Keratinocyte (primary cell): ENCODE data around the gene OR7C1. TPM values are rescaled to one million over a fixed set of nuclear protein-coding genes. Genes with fewer than 3 reads are reported as not detected.
"Not testable (repeated sequence)": the region's sequence is repeated elsewhere in the genome, so short reads cannot be mapped to it uniquely, and the experiment has no call there.

Experiments used
- DNase-seq: peaks from one replicate; pipeline ENCODE4 v3.0.0-alpha.2; 2011; ENCODE audit warnings: low read depth, missing footprints, low spot score
- FAIRE-seq: peaks from 2 replicates; lab custom pipeline; 2011; peaks lifted over from hg19 to GRCh38; lab: Jason Lieb, UNC
- H2AFZ ChIP-seq: 2 replicates; pipeline ENCODE4 v1.6.0; 2012; ENCODE audit warnings: low read length, control low read depth, inconsistent platforms; ENCODE audit not compliant: control insufficient read depth
- H3K27ac ChIP-seq: 2 replicates; pipeline ENCODE4 v1.5.1; 2011; ENCODE audit warnings: low read length; ENCODE audit not compliant: control insufficient read depth, insufficient read depth
- H3K27me3 ChIP-seq: 3 replicates; pipeline ENCODE4 v1.6.0; 2011; ENCODE audit warnings: low read length; ENCODE audit not compliant: control insufficient read depth, insufficient read depth; ENCODE audit errors: extremely low read depth
- H3K36me3 ChIP-seq, 2 experiments: 2 replicates in 1 of 2; 3 replicates in 1 of 2; pipeline ENCODE4 v1.5.1; 2011; ENCODE audit warnings: low read length in 2 of 2, mild to moderate bottlenecking in 1 of 2; ENCODE audit not compliant: control insufficient read depth in 2 of 2, insufficient read depth in 2 of 2; ENCODE audit errors: extremely low read depth in 1 of 2
- H3K4me1 ChIP-seq: 3 replicates; pipeline ENCODE4 v1.5.1; 2011; ENCODE audit warnings: low read length; ENCODE audit not compliant: control insufficient read depth, insufficient read depth; ENCODE audit errors: extremely low read depth
- H3K4me2 ChIP-seq: 3 replicates; pipeline ENCODE4 v1.6.0; 2011; ENCODE audit warnings: low read depth, low read length; ENCODE audit not compliant: control insufficient read depth, insufficient read depth; ENCODE audit errors: extremely low read depth
- H3K4me3 ChIP-seq, 3 experiments: fragments of 200-600 bp in 1 of 3; sonication (generic) in 1 of 3; 2 replicates in 2 of 3; 3 replicates in 1 of 3; pipeline ENCODE4 v1.5.1; 2011 to 2016; ENCODE audit warnings: low read length in 3 of 3, mild to moderate bottlenecking in 3 of 3, control low read depth in 2 of 3, inconsistent platforms in 1 of 3, low read depth in 1 of 3, mixed read lengths in 1 of 3, mixed run types in 1 of 3, moderate library complexity in 1 of 3; ENCODE audit not compliant: control insufficient read depth in 2 of 3, insufficient read depth in 2 of 3; ENCODE audit errors: extremely low read depth in 1 of 3
- H3K79me2 ChIP-seq: 2 replicates; pipeline ENCODE4 v1.6.0; 2012; ENCODE audit warnings: low read length; ENCODE audit not compliant: control insufficient read depth, insufficient read depth
- H3K9ac ChIP-seq: 3 replicates; pipeline ENCODE4 v1.6.0; 2011; ENCODE audit warnings: low read length; ENCODE audit not compliant: control insufficient read depth, insufficient read depth; ENCODE audit errors: extremely low read depth
- H3K9me1 ChIP-seq: 3 replicates; pipeline ENCODE4 v1.6.0; 2011; ENCODE audit warnings: low read length; ENCODE audit not compliant: control insufficient read depth, insufficient read depth; ENCODE audit errors: extremely low read depth
- H3K9me3 ChIP-seq: 2 replicates; pipeline ENCODE4 v1.5.1; 2012; ENCODE audit warnings: low read depth, low read length; ENCODE audit not compliant: control insufficient read depth
- H4K20me1 ChIP-seq: 3 replicates; pipeline ENCODE4 v1.6.0; 2011; ENCODE audit warnings: low read length; ENCODE audit not compliant: control insufficient read depth, insufficient read depth; ENCODE audit errors: extremely low read depth
- dilution Hi-C: fragments of 300-500 bp; cut with MboI; formaldehyde crosslinking; loops from one replicate; pipeline ENCODE4 v1.7.0; 2020; ENCODE audit warnings: low sequenced_read_pairs; ENCODE audit not compliant: extremely low pct_ligation_motif_present
- polyA plus RNA-seq, 5 experiments: library from polyadenylated mRNA; depleted of rRNA in 3 of 5; stranded (reverse) in 3 of 5; stranded (forward) in 1 of 5; unstranded in 1 of 5; fragments of >200 nt; gene quantifications; 1 replicate in 1 of 5; 2 replicates in 3 of 5; 3 replicates in 1 of 5; pipeline versions ENCODE4 v1.2.1 to v1.2.3, GENCODE V29; 2011 to 2012; ENCODE audit warnings: missing spikeins in 2 of 5, low read depth in 1 of 5, low replicate concordance in 1 of 5

The OR7C1 gene
- polyA plus RNA-seq, 1 donor (not counting 4 experiments of a cell fraction or from before 2014, with no cell fraction given): 0.09 TPM

GRCh38 chr19:14785102-14785793 lies 49.7 kb downstream of the OR7C1 start:
- H3K4me2 ChIP-seq: peak overlapping the region; percentile 6
- H3K27ac ChIP-seq, H2AFZ ChIP-seq: not testable (repeated sequence)

GRCh38 chr19:14784730-14785101 lies 50.3 kb downstream of the OR7C1 start:
- DNase-seq, H4K20me1 ChIP-seq, H3K9me3 ChIP-seq, H3K9ac ChIP-seq, H3K9me1 ChIP-seq, dilution Hi-C loops, H3K27ac ChIP-seq, FAIRE-seq, H3K27me3 ChIP-seq, H3K79me2 ChIP-seq, H3K4me1 ChIP-seq, H2AFZ ChIP-seq, H3K36me3 ChIP-seq, H3K4me3 ChIP-seq, H3K4me2 ChIP-seq: not testable (repeated sequence)

More at GRCh38 chr19:14785102-14785793, 49.7 kb downstream of the OR7C1 start:
- H3K9me3 ChIP-seq, H3K36me3 ChIP-seq, H4K20me1 ChIP-seq, H3K4me1 ChIP-seq, dilution Hi-C loops, H3K9ac ChIP-seq, H3K79me2 ChIP-seq, H3K9me1 ChIP-seq, H3K27me3 ChIP-seq, FAIRE-seq, H3K4me3 ChIP-seq: not testable (repeated sequence)
- peak; percentile 30 for DNase-seq

DNA sequence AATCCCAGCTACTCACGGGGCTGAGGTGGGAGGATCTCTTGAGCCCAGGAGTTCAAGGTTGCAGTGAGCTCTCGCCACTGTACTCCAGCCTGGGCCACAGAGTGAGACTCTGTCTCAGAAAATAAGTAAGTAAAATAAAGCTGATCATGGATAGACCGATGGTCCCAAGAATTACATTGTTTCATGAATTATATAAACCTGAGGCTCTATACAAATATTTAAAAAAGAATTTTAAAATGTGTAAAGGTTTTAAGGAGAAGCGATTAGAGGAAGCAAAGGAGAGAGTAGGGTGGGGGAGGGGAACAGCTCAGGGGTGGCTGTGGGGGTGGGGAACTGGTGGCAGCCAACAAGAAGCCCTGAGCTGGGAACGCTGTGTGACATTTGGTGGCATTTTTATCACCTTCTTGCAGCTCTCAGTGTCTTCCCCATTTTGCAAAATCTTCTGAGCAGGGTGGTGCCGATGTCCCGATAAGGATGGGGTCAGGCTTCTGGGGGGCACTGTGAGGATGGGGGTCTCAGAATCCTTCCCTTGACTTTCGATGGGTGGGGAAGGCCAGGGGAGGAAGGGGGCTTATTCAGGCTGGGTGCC lies 51.5 kb downstream of the OR7C1 start:
- H3K4me3 ChIP-seq, dilution Hi-C loops: not testable (repeated sequence)

More for the DNA sequence above, 51.5 kb downstream of the OR7C1 start:
- H3K9me3 ChIP-seq, H3K79me2 ChIP-seq, H4K20me1 ChIP-seq, DNase-seq, H3K9ac ChIP-seq, H3K36me3 ChIP-seq, H3K4me2 ChIP-seq, H2AFZ ChIP-seq, H3K27me3 ChIP-seq, H3K27ac ChIP-seq, H3K9me1 ChIP-seq, H3K4me1 ChIP-seq, FAIRE-seq: not testable (repeated sequence)
